GM19035 (cell line): ENCODE results near the gene UBE2G2.

Source experiments
- ATAC-seq: cut with Tn5 transposase; IDR thresholded peaks from one replicate; pipeline ENCODE4 v1.9.1; 2021; ENCODE audit not compliant: unreplicated experiment

The UBE2G2 gene

GRCh38 chr21:44732263-44732662 is 69.4 kb downstream of the UBE2G2 start:
- ATAC-seq, result no peak

GRCh38 chr21:44730951-44731579 is 70.6 kb downstream of the UBE2G2 start:
- no peak for ATAC-seq

- no peak for ATAC-seq
Measured at GRCh38 chr21:44730028-44730395, 71.6 kb downstream of the UBE2G2 start.

- ATAC-seq, result no peak
Measured at GRCh38 chr21:44729336-44730027, 72.1 kb downstream of the UBE2G2 start.

GRCh38 chr21:44728716-44729115 is 72.9 kb downstream of the UBE2G2 start:
- ATAC-seq, result no peak

GRCh38 chr21:44727757-44728156 is 73.9 kb downstream of the UBE2G2 start:
- no peak for ATAC-seq

GRCh38 chr21:44727321-44727720 is 74.3 kb downstream of the UBE2G2 start:
- ATAC-seq, result no peak

GRCh38 chr21:44726826-44727225 is 74.8 kb downstream of the UBE2G2 start:
- ATAC-seq, result no peak

- ATAC-seq, result no peak
Measured at GRCh38 chr21:44724926-44725325, 76.7 kb downstream of the UBE2G2 start.

- no peak for ATAC-seq
Measured at GRCh38 chr21:44724196-44724595, 77.4 kb downstream of the UBE2G2 start.

GRCh38 chr21:44723177-44724131 is 78.2 kb downstream of the UBE2G2 start:
- no peak for ATAC-seq

- no peak for ATAC-seq
Measured at GRCh38 chr21:44722731-44723130, 78.9 kb downstream of the UBE2G2 start.

- ATAC-seq, result no peak
Measured at GRCh38 chr21:44720170-44720569, 81.5 kb downstream of the UBE2G2 start.
